ENCODE results near the gene CCDC149.

CCDC149 gene

GRCh38 chr4:24799196-24799543 lies 113.7 kb downstream of the CCDC149 start:
- no peak for DNase-seq

GRCh38 chr4:24798036-24798610 lies 114.7 kb downstream of the CCDC149 start:
- DNase-seq = no peak

GRCh38 chr4:24796620-24797019 lies 116.2 kb downstream of the CCDC149 start:
- no peak for DNase-seq

GRCh38 chr4:24795666-24796381 lies 117.0 kb downstream of the CCDC149 start:
- DNase-seq = no peak

- no peak for DNase-seq
These were observed 117.8 kb downstream of the CCDC149 start, which contains the start of gene SOD3 for GRCh38 chr4:24794916-24795665. Gene SOD3 (plus strand): TSS chr4:24795573. CDS start chr4:24799522, 3,949 bp downstream.

- no peak for DNase-seq
These were observed 118.4 kb downstream of the CCDC149 start for GRCh38 chr4:24794480-24794879.

GRCh38 chr4:24794051-24794450 lies 118.8 kb downstream of the CCDC149 start:
- DNase-seq = no peak

- DNase-seq = peak; percentile 33
These were observed 119.4 kb downstream of the CCDC149 start for GRCh38 chr4:24793219-24794005.

- no peak for DNase-seq
These were observed 120.3 kb downstream of the CCDC149 start for GRCh38 chr4:24792552-24792951.

GRCh38 chr4:24791043-24791442 lies 121.8 kb downstream of the CCDC149 start:
- no peak for DNase-seq

- no peak for DNase-seq
These were observed 129.3 kb downstream of the CCDC149 start for GRCh38 chr4:24783506-24783905.

GRCh38 chr4:24781999-24782745 lies 130.7 kb downstream of the CCDC149 start:
- DNase-seq = no peak

GRCh38 chr4:24780936-24781495 lies 131.8 kb downstream of the CCDC149 start:
- DNase-seq = no peak

GRCh38 chr4:24778464-24779225 lies 134.2 kb downstream of the CCDC149 start:
- DNase-seq = peak; percentile 77

GRCh38 chr4:24777536-24778463 lies 135.0 kb downstream of the CCDC149 start:
- no peak for DNase-seq

- no peak for DNase-seq
These were observed 137.1 kb downstream of the CCDC149 start for GRCh38 chr4:24775750-24776149.

GRCh38 chr4:24775032-24775605 lies 137.7 kb downstream of the CCDC149 start:
- DNase-seq = no peak

GRCh38 chr4:24774452-24774851 lies 138.4 kb downstream of the CCDC149 start:
- peak; percentile 43 for DNase-seq

- no peak for DNase-seq
These were observed 139.9 kb downstream of the CCDC149 start for GRCh38 chr4:24772952-24773351.

Data from NCI-H226 (cell line).